HepG2 (cell line): ENCODE data around the gene FKBP1A. TPM values are rescaled to one million over a fixed set of nuclear protein-coding genes. Genes with fewer than 3 reads are reported as not detected.

ENCODE experiments used
- ARHGAP35 ChIP-seq: sonication (generic); formaldehyde crosslinking; IDR thresholded peaks from 2 replicates; pipeline ENCODE4 v1.9.0; 2022; ENCODE audit warnings: mild to moderate bottlenecking, inconsistent platforms, moderate library complexity, missing genetic modification reagents, borderline replicate concordance
- FOXP1 ChIP-seq, 2 experiments: fragments of 450-650 bp in 1 of 2; IDR thresholded peaks; 2 replicates each; pipeline ENCODE4 v1.6.1; 2017 to 2018; ENCODE audit warnings: antibody characterized with exemption in 1 of 2
- HDAC1 ChIP-seq: sonication (generic); formaldehyde crosslinking; IDR thresholded peaks from 2 replicates; pipeline ENCODE4 v1.5.1; 2020; ENCODE audit warnings: mild to moderate bottlenecking, missing genetic modification reagents
- HOXA7 ChIP-seq: sonication (generic); formaldehyde crosslinking; IDR thresholded peaks from 2 replicates; pipeline ENCODE4 v1.8.1; 2022; ENCODE audit warnings: mild to moderate bottlenecking, missing genetic modification reagents, moderate library complexity
- MAFK ChIP-seq, 2 experiments: IDR thresholded peaks in 1 of 2; conservative IDR thresholded peaks in 1 of 2; 2 replicates each; pipeline ENCODE4 v1.6.1; 2011; ENCODE audit warnings: improper control_type of control experiment in 2 of 2, low read length in 2 of 2
- MED8 ChIP-seq: sonication (generic); formaldehyde crosslinking; IDR thresholded peaks from 2 replicates; pipeline ENCODE4 v1.8.1; 2023; ENCODE audit warnings: mild to moderate bottlenecking, missing genetic modification reagents; ENCODE audit not compliant: insufficient replicate concordance
- MLLT10 ChIP-seq: sonication (generic); formaldehyde crosslinking; IDR thresholded peaks from 2 replicates; pipeline ENCODE4 v1.4.0; 2020; ENCODE audit warnings: missing genetic modification reagents
- NKX3-1 ChIP-seq: sonication (generic); formaldehyde crosslinking; IDR thresholded peaks from 2 replicates; pipeline ENCODE4 v1.5.0; 2020; ENCODE audit warnings: missing genetic modification reagents
- NR2F6 ChIP-seq, 2 experiments: IDR thresholded peaks; 2 replicates each; pipeline ENCODE4 v1.6.1; 2016; ENCODE audit warnings: antibody characterized with exemption in 1 of 2, mild to moderate bottlenecking in 1 of 2
- PHF5A ChIP-seq: IDR thresholded peaks from one replicate; pipeline ENCODE4 v1.6.1; 2018; ENCODE audit warnings: low read depth, missing genetic modification reagents; ENCODE audit not compliant: unreplicated experiment
- SMARCC2 ChIP-seq: fragments of 450-650 bp; IDR thresholded peaks from 2 replicates; pipeline ENCODE4 v1.6.1; 2017; ENCODE audit warnings: antibody characterized with exemption, mild to moderate bottlenecking
- SUZ12 ChIP-seq: fragments of 150-350 bp; IDR thresholded peaks from 2 replicates; pipeline ENCODE4 v1.6.1; 2014; ENCODE audit warnings: low read depth, low read length
- TAF15 ChIP-seq: fragments of 200-400 bp; formaldehyde crosslinking; IDR thresholded peaks from one replicate; pipeline ENCODE4 v1.6.1; 2018; ENCODE audit warnings: mild to moderate bottlenecking, low read depth, low read length; ENCODE audit not compliant: poor library complexity, severe bottlenecking
- ZBTB21 ChIP-seq: sonication (generic); formaldehyde crosslinking; IDR thresholded peaks from 2 replicates; pipeline ENCODE4 v1.4.0; 2020; ENCODE audit warnings: missing genetic modification reagents
- ZFP90 ChIP-seq: sonication (generic); formaldehyde crosslinking; IDR thresholded peaks from 2 replicates; pipeline ENCODE4 v1.8.0; 2022; ENCODE audit warnings: missing genetic modification reagents, mild to moderate bottlenecking, inconsistent platforms, borderline replicate concordance
- ZFX ChIP-seq: sonication (generic); formaldehyde crosslinking; IDR thresholded peaks from 2 replicates; pipeline ENCODE4 v1.4.0; 2020; ENCODE audit warnings: mild to moderate bottlenecking, low read depth, missing genetic modification reagents, moderate library complexity
- ZNF296 ChIP-seq: sonication (generic); formaldehyde crosslinking; conservative IDR thresholded peaks from 2 replicates; pipeline ENCODE4 v1.5.0; 2020; ENCODE audit warnings: mild to moderate bottlenecking, missing genetic modification reagents
- ZNF367 ChIP-seq: sonication (generic); formaldehyde crosslinking; IDR thresholded peaks from 2 replicates; pipeline ENCODE4 v1.4.0; 2020; ENCODE audit warnings: missing genetic modification reagents, borderline replicate concordance
- ZNF460 ChIP-seq: sonication (generic); formaldehyde crosslinking; IDR thresholded peaks from 2 replicates; pipeline ENCODE4 v1.5.1; 2020; ENCODE audit warnings: missing genetic modification reagents, mild to moderate bottlenecking, borderline replicate concordance
- ZNF598 ChIP-seq: sonication (generic); formaldehyde crosslinking; IDR thresholded peaks from 2 replicates; pipeline ENCODE4 v1.5.1; 2020; ENCODE audit warnings: mild to moderate bottlenecking, missing genetic modification reagents, borderline replicate concordance
- ZNF720 ChIP-seq: sonication (generic); formaldehyde crosslinking; IDR thresholded peaks from 2 replicates; pipeline ENCODE4 v1.4.0; 2020; ENCODE audit warnings: missing genetic modification reagents
- ZNF724P ChIP-seq: sonication (generic); formaldehyde crosslinking; IDR thresholded peaks from 2 replicates; pipeline ENCODE4 v1.8.0; 2022; ENCODE audit warnings: missing genetic modification reagents, borderline replicate concordance
- ZSCAN12 ChIP-seq: sonication (generic); formaldehyde crosslinking; IDR thresholded peaks from 2 replicates; pipeline ENCODE4 v1.9.0; 2021; ENCODE audit warnings: mild to moderate bottlenecking, missing genetic modification reagents
- polyA plus RNA-seq, 8 experiments: library from polyadenylated mRNA; depleted of rRNA in 3 of 8; stranded (reverse) in 7 of 8; unstranded in 1 of 8; fragments of >200 nt; fragmentation: Illumina TruSeq in 4 of 8; extraction: Trizol in 4 of 8; gene quantifications; 2 replicates each; pipeline versions ENCODE4 v1.2.1 to v1.2.3, GENCODE V29; 2011 to 2016; ENCODE audit warnings: low read depth in 4 of 8, missing spikeins in 1 of 8, mixed read lengths in 1 of 8; ENCODE audit not compliant: insufficient read depth in 1 of 8
- total RNA-seq, 5 experiments: library from RNA; depleted of rRNA; stranded (reverse); fragments of >200 nt; fragmentation: Illumina TruSeq; extraction: Trizol; gene quantifications; 2 replicates each; pipeline ENCODE4 v1.2.3, GENCODE V29; 2016; ENCODE audit warnings: low read depth in 1 of 5
- TF ChIP-seq, protein P1 (sequence below): sonication (generic); formaldehyde crosslinking; IDR thresholded peaks from 2 replicates; pipeline ENCODE4 v1.5.1; 2020; ENCODE audit warnings: missing genetic modification reagents, mild to moderate bottlenecking, borderline replicate concordance
- TF ChIP-seq, protein P2 (sequence below): sonication (generic); formaldehyde crosslinking; IDR thresholded peaks from 2 replicates; pipeline ENCODE4 v1.8.0; 2022; ENCODE audit warnings: missing genetic modification reagents, mild to moderate bottlenecking, inconsistent platforms, borderline replicate concordance
- TF ChIP-seq, protein P3 (sequence below): sonication (generic); formaldehyde crosslinking; IDR thresholded peaks from 2 replicates; pipeline ENCODE4 v1.5.0; 2020; ENCODE audit warnings: mild to moderate bottlenecking, missing genetic modification reagents

The FKBP1A gene
- total and polyA plus RNA-seq, 2 of the 13 experiments (the other 11 are each of a cell fraction or from before 2014, with no cell fraction given), result 119 to 468 TPM

DNA sequence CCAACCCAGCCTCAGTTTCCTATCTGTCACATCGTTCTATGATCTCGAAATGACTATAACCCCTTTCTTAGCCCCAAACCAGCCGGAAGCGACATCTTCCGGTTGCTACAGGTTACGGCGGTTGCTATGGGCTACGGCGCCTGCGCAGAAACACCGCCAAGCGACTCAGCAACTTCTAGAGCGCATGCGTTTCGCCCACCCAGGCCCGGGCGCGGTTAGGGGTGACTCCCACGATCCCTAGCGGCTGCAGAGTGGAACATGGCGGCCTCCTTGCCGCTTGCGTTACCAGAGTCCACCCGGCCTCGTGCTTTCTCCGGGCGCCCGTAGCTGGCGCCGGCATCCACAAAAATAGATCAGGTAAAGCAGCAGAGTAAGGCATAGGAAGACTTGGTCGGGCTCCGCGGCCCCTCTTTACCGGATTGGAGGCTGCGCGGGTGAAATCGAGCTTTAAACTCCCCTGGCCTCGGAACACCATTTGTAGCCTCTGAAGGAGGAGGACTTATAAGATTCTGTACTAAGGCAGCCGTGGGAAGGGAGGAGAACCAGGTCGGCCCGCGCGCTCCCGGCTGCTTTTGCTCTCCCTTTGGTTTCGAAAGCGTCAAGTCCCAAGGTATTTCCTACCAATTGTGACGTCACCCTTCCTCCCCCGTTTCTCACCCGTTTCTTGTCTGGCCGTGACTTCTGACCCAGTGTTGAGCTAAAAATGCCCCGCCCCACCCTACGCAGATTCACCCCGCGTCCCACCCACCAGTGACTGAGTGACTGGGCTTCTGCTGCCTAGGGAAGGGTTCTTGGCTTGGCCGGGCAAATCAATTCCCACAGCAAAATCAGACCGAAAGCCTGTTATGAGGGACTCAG is 67.5 kb downstream of the FKBP1A start (continued):
- TF ChIP-seq, protein P1, sequence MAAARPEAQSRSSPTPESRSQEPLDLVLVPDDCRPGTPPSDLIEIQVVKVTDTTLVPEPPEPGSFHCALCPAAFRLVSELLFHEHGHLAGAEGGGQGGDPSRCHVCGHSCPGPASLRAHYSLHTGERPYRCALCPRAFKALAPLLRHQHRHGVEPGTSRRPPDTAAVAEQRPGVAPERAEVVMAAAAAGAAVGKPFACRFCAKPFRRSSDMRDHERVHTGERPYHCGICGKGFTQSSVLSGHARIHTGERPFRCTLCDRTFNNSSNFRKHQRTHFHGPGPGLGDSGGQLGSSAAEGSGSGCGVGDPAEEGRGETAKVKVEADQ (CRISPR knock-in tag), result peak; percentile 33; the same call in 1 of the 2 replicates
- TF ChIP-seq NKX3-1 (CRISPR knock-in tag), result peak; percentile 85
- TF ChIP-seq ZSCAN12 (CRISPR knock-in tag), result peak; percentile 97
- peak; percentile 81; the same call in 1 of the 2 replicates for TF ChIP-seq ZNF724P (CRISPR knock-in tag)
- TF ChIP-seq, protein P2, sequence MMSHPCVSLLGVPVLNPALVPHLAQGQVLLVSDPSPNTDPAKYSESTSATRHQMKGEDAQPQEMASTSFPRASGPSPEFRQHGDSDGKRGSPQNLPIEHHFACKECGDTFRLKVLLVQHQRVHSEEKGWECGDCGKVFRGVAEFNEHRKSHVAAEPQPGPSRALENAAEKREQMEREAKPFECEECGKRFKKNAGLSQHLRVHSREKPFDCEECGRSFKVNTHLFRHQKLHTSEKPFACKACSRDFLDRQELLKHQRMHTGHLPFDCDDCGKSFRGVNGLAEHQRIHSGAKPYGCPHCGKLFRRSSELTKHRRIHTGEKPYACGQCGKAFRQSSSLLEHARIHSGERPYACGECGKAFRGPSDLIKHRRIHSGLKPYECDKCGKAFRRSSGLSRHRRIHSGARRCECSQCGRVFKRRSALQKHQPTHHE (CRISPR knock-in tag), result 0 out of 2 replicates have a peak, but pooled peaks have one; percentile 85
- TF ChIP-seq HDAC1, result peak; percentile 70; the same call in 1 of the 2 replicates
- peak; percentile 92 for TF ChIP-seq ZBTB21
- no peak for TF ChIP-seq MED8
- TF ChIP-seq ZNF367 (CRISPR knock-in tag), result no peak
- no peak for TF ChIP-seq SMARCC2
- peak; percentile 84; the same call in 1 of the 2 replicates for TF ChIP-seq ZNF720 (CRISPR knock-in tag)
- TF ChIP-seq TAF15, result peak; percentile 75
- TF ChIP-seq ZFP90 (CRISPR knock-in tag), result no peak
- TF ChIP-seq SUZ12, result peak; percentile 31; the same call in 1 of the 2 replicates
- no peak for TF ChIP-seq ZNF460 (CRISPR knock-in tag)
- TF ChIP-seq ZFX (CRISPR knock-in tag), result peak; percentile 76
- TF ChIP-seq, protein P3, sequence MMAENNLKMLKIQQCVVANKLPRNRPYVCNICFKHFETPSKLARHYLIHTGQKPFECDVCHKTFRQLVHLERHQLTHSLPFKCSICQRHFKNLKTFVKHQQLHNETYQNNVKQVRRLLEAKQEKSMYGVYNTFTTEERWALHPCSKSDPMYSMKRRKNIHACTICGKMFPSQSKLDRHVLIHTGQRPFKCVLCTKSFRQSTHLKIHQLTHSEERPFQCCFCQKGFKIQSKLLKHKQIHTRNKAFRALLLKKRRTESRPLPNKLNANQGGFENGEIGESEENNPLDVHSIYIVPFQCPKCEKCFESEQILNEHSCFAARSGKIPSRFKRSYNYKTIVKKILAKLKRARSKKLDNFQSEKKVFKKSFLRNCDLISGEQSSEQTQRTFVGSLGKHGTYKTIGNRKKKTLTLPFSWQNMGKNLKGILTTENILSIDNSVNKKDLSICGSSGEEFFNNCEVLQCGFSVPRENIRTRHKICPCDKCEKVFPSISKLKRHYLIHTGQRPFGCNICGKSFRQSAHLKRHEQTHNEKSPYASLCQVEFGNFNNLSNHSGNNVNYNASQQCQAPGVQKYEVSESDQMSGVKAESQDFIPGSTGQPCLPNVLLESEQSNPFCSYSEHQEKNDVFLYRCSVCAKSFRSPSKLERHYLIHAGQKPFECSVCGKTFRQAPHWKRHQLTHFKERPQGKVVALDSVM (CRISPR knock-in tag), result no peak; the same call in 1 of the 2 replicates
- no peak for TF ChIP-seq HOXA7 (CRISPR knock-in tag)
- peak; percentile 75; the same call in 1 of the 2 replicates for TF ChIP-seq ZNF296 (CRISPR knock-in tag)
- TF ChIP-seq NR2F6 (IDR thresholded peaks at IDR 0.05), result peak; percentile 74
- peak; percentile 74 for TF ChIP-seq NR2F6 (CRISPR knock-in tag; IDR thresholded peaks at IDR 0.05)
- TF ChIP-seq PHF5A (CRISPR knock-in tag), result peak; percentile 71
- peak; percentile 88; the same call in 1 of the 2 replicates for TF ChIP-seq ARHGAP35 (CRISPR knock-in tag)
- TF ChIP-seq MAFK (conservative IDR thresholded peaks at IDR 0.05 in 1 of 2, IDR thresholded peaks at IDR 0.05 in 1 of 2; ENCODE audit: low read length in 2 of 2), result peak; percentile 66 to 76
- TF ChIP-seq ZNF598 (CRISPR knock-in tag), result peak; percentile 87; the same call in 1 of the 2 replicates
- TF ChIP-seq MLLT10 (CRISPR knock-in tag), result no peak
- no peak for TF ChIP-seq FOXP1 (IDR thresholded peaks at IDR 0.05)
- TF ChIP-seq FOXP1 (CRISPR knock-in tag; IDR thresholded peaks at IDR 0.05), result no peak
